NB4 (cell line): ENCODE data around the gene KRT77.

Source experiments
- DNase-seq: peaks from one replicate; pipeline ENCODE4 v3.0.0; 2010; ENCODE audit warnings: low read depth
- H3K4me3 ChIP-seq: one replicate; pipeline ENCODE4 v1.5.1; 2011; ENCODE audit warnings: mild to moderate bottlenecking, low read depth, low read length, moderate library complexity
- MYC ChIP-seq: IDR thresholded peaks from 2 replicates; pipeline ENCODE4 v1.6.1; 2011; ENCODE audit warnings: low read depth, low read length
- POLR2A ChIP-seq: IDR thresholded peaks from 2 replicates; pipeline ENCODE4 v1.6.1; 2011; ENCODE audit warnings: mild to moderate bottlenecking; ENCODE audit not compliant: insufficient read length; ENCODE audit errors: extremely low read depth
- TF ChIP-seq, protein P1 (sequence below): IDR thresholded peaks from one replicate; pipeline ENCODE4 v1.5.1; 2012; ENCODE audit warnings: low read depth, low read length
- TF ChIP-seq, protein P2 (sequence below): IDR thresholded peaks from 2 replicates; pipeline ENCODE4 v1.6.1; 2011; ENCODE audit warnings: low read depth, low read length

The KRT77 gene

DNA sequence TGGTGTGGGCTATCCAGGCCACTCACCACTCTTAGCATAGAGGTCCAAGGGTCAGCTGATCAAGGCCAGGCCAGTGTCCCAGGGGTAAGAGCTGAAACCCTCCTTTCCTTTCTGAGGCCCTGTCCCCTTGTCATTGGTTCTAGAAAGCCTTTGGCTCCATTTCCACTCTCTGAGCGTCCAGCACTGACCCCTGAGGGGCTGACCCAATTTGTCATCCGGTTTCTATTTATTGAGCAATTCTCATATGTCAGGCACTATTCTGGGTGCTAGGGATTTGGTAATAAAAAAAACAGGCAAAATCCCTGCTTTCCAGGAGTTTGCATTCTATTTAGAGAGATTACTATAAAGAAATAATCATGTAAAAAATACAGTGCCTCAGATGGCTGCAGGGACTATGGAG lies 3.4 kb downstream of the KRT77 start:
- TF ChIP-seq, protein P1, sequence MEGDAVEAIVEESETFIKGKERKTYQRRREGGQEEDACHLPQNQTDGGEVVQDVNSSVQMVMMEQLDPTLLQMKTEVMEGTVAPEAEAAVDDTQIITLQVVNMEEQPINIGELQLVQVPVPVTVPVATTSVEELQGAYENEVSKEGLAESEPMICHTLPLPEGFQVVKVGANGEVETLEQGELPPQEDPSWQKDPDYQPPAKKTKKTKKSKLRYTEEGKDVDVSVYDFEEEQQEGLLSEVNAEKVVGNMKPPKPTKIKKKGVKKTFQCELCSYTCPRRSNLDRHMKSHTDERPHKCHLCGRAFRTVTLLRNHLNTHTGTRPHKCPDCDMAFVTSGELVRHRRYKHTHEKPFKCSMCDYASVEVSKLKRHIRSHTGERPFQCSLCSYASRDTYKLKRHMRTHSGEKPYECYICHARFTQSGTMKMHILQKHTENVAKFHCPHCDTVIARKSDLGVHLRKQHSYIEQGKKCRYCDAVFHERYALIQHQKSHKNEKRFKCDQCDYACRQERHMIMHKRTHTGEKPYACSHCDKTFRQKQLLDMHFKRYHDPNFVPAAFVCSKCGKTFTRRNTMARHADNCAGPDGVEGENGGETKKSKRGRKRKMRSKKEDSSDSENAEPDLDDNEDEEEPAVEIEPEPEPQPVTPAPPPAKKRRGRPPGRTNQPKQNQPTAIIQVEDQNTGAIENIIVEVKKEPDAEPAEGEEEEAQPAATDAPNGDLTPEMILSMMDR: no peak
- no peak for TF ChIP-seq MYC
- TF ChIP-seq, protein P2, sequence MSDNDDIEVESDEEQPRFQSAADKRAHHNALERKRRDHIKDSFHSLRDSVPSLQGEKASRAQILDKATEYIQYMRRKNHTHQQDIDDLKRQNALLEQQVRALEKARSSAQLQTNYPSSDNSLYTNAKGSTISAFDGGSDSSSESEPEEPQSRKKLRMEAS: no peak
- TF ChIP-seq POLR2A: no peak
- DNase-seq: no peak
- no peak overlapping the region for H3K4me3 ChIP-seq

DNA sequence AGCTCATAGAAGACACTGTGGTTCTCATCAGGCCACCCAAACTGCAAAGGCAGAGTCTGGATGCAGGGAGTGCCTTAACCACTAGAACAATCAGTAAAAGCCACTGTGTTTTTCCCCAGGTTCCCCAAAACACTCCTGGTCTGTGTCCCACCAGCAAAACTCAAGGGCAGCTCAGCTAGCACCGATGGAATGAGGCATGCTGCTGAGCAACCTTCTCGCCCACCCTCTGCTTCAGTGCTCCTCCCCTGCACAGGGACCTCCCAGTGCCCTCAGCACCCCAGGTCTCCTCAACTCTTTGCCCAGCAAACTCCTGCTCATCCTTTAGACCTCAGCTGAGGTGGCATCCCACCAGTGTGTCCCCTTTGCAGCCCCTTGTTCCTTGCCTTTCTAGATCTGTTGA lies 4.0 kb downstream of the KRT77 start:
- TF ChIP-seq, protein P2: no peak
- TF ChIP-seq POLR2A (no peak), MYC (no peak)
- TF ChIP-seq, protein P1: no peak
- no peak overlapping the region for H3K4me3 ChIP-seq
- no peak for DNase-seq

DNA sequence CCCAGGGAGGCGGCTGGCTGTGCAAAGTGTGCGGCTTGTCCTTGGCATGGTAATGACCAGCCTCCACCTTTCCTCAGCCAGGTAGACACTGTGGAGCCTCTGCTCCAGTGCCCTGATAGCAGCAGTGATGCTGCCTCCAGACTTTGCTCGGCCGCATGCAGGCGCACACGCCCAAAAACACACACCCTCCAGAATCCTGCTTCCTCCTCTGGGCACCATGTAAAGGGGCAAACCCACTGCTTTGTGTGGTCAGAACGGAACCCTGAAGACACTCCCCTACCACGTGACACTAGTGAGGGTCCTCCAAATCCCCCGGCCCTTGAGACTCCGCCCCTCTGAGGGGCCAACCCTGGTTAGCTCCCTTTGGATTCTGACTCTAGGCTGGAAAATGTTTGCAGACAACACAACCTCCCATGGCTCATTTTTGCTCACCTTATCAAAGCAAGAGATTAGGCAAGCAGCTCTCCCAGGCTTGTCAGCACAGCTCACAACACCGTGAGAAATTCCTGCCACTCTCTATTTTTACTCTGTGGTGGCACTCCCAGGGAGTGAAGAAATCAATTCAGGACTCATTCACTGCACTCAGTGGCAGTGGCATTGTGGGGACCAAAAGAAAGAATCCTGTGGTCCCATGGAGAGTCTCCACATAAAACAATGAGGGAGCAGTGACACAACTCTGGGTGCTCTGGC lies 4.5 kb downstream of the KRT77 start:
- H3K4me3 ChIP-seq: no peak overlapping the region
- TF ChIP-seq MYC (no peak), POLR2A (no peak)
- DNase-seq: no peak

DNA sequence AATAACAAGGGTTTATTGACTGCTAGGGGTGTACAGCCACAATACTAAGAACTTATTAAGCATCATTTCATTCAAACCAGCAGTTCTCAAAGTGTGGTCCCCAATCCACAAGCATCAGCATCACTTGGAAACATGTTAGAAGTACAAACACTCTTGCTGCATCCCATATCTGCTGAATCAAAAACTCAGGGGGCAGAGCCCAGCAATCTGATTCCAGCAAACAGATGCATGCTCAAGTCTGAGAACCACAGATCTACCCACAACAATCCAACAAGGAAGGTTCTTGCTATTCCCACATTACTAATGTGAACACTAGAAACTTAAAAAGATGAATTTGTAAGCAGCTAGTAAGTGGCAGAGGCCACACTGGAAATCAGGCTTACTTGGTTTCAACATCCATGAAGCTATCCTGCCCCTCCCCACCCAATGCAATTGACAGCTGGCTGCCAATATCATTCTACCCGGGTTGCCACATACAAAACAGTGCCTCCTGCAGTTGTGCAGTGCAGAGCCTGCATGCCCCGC lies 6.2 kb downstream of the KRT77 start:
- H3K4me3 ChIP-seq: no peak overlapping the region
- no peak for TF ChIP-seq MYC
- TF ChIP-seq, protein P2: no peak
- TF ChIP-seq POLR2A: no peak
- TF ChIP-seq, protein P1: no peak
- no peak for DNase-seq

DNA sequence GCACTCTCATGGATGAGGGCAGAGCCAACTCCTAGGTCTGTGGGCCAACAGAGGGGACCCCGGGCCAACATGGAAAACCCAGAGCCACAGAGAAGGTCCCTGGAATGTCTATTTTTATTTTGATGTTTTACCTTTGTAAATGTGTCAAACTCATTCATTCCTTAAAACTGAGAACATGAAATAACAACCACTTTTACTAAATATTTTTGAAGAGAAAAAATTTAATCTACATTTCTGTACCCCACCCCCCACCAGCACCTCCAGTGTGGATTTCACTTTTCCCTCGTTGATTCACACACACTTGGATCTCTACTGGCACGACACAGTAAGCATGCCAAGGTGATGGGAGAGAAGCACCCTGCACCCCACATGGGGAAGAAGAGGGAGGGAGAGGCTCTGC lies 6.7 kb downstream of the KRT77 start:
- no peak overlapping the region for H3K4me3 ChIP-seq
- TF ChIP-seq, protein P2: no peak
- TF ChIP-seq POLR2A (no peak), MYC (no peak)
- TF ChIP-seq, protein P1: no peak
- no peak for DNase-seq

DNA sequence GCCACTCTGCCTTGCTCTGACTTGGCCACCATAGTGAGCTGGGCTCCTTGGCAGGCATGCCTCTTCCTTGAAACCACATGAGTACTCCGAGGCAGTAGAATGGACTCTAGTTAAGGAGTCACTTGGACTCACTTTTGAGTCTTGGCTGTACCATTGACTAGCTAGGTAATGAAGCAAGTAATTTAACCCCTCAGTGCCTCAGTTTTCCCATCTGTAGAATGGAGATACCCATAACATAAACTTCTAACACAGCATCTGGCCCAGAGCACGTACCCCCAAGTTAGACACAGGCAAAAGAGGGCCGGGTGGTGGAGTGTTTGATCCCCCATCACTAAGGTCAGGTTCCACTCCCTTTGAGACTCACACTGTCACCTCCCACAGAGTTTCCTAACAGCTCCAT lies 8.3 kb downstream of the KRT77 start:
- no peak for DNase-seq
- no peak overlapping the region for H3K4me3 ChIP-seq
- TF ChIP-seq MYC: no peak
- TF ChIP-seq, protein P1: no peak
- TF ChIP-seq, protein P2: no peak
- TF ChIP-seq POLR2A: no peak
